A549 (cell line): Measurements from ENCODE around the gene PCNX3.

Source experiments
- CTCF ChIP-seq: fragments of >200 bp; sonication (Bioruptor Twin); formaldehyde crosslinking; IDR thresholded peaks from 3 replicates; pipeline ENCODE4 v1.5.1; 2016
- MAX ChIP-seq: IDR thresholded peaks from 2 replicates; pipeline ENCODE4 v1.6.1; 2012

- TF ChIP-seq CTCF: no peak
- TF ChIP-seq MAX: no peak
These were observed 19.1 kb upstream of the PCNX3 start for GRCh38 chr11:65596520-65596919.
